Fibroblast of mammary gland (primary cell): ENCODE data around the gene ITGA4.

ENCODE experiments used
- DNase-seq: peaks from one replicate; pipeline ENCODE4 v3.0.0-alpha.2; 2010; ENCODE audit warnings: low read depth
- H3K4me3 ChIP-seq: 2 replicates; pipeline ENCODE4 v1.5.1; 2011; ENCODE audit warnings: low read depth, mild to moderate bottlenecking, low read length, moderate library complexity; ENCODE audit not compliant: control insufficient read depth
- TF ChIP-seq, protein P1 (sequence below): conservative IDR thresholded peaks from 2 replicates; pipeline ENCODE4 v1.5.1; 2011; ENCODE audit warnings: low read depth, low read length, inconsistent platforms; ENCODE audit not compliant: control insufficient read depth, insufficient read depth

Gene ITGA4

DNA sequence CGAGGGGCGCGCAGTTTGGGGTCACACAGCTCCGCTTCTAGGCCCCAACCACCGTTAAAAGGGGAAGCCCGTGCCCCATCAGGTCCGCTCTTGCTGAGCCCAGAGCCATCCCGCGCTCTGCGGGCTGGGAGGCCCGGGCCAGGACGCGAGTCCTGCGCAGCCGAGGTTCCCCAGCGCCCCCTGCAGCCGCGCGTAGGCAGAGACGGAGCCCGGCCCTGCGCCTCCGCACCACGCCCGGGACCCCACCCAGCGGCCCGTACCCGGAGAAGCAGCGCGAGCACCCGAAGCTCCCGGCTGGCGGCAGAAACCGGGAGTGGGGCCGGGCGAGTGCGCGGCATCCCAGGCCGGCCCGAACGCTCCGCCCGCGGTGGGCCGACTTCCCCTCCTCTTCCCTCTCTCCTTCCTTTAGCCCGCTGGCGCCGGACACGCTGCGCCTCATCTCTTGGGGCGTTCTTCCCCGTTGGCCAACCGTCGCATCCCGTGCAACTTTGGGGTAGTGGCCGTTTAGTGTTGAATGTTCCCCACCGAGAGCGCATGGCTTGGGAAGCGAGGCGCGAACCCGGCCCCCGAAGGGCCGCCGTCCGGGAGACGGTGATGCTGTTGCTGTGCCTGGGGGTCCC lies at the start of gene ITGA4:
TSS of gene ITGA4 (plus strand) at position 266 of the 620 bp plus-strand sequence. CDS start at position 535, 269 bp downstream.
- TF ChIP-seq, protein P1, sequence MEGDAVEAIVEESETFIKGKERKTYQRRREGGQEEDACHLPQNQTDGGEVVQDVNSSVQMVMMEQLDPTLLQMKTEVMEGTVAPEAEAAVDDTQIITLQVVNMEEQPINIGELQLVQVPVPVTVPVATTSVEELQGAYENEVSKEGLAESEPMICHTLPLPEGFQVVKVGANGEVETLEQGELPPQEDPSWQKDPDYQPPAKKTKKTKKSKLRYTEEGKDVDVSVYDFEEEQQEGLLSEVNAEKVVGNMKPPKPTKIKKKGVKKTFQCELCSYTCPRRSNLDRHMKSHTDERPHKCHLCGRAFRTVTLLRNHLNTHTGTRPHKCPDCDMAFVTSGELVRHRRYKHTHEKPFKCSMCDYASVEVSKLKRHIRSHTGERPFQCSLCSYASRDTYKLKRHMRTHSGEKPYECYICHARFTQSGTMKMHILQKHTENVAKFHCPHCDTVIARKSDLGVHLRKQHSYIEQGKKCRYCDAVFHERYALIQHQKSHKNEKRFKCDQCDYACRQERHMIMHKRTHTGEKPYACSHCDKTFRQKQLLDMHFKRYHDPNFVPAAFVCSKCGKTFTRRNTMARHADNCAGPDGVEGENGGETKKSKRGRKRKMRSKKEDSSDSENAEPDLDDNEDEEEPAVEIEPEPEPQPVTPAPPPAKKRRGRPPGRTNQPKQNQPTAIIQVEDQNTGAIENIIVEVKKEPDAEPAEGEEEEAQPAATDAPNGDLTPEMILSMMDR: peak; percentile 50
- peak; percentile 70 for DNase-seq
- H3K4me3 ChIP-seq: peak within 1 kb of the TSS; percentile 77

DNA sequence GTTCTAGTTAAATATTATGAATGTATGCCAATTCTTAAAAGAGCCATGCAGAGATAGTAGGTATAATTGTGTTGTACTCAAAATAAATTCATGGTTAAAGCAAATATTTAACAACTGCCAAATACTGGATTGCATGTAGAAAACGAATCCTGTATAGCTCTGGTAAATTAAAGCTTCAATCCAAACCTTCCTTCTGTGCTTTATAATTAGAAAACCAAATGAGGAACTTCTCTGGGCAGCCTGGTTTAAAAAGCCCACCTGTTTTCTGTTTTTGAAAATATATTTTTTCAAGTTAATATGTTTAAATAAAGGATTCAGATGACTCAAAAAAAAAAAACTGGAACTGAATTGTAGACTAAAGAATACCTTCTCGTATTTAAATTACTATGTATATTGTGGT lies 48.3 kb upstream of the ITGA4 start:
- TF ChIP-seq, protein P1: no peak
- H3K4me3 ChIP-seq: no peak overlapping the region

DNA sequence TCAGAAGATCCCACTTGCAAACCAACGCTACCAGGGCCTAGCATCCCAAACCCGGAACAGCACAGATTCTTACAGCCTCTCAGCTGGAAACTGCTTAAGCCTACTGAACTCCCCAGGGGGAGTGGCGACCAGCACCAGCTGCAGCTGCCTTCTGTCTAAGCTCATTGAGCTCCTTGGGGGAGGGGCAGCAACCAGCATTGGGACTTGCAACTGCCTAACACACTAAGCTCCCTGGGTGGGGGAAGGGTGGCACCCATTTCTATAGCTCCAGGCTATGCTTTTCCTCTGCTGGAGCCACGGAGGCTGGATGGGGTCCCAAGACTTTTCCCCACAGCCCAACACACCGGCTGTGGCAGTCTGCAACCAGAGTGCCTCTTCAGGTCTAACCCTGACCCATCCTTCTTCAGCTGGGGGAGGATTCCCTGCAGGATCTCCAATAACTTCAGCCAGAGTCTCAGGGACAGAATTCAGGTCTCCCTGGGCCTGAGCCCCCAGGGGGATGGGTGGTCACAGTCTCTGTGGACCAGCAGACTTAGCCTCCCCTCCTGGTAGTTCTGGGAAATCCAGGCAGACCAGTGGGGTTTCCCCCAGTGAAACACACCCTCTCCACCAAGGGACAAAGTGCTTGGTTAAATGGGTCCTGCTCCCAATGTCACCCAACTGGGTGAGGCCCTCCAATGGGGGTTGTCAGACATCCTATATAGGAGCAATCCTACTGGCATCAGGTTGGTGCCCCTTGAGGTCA lies 45.9 kb upstream of the ITGA4 start:
- TF ChIP-seq, protein P1: no peak
- DNase-seq: no peak
- H3K4me3 ChIP-seq: no peak overlapping the region

More for the DNA sequence above, 48.3 kb upstream of the ITGA4 start:
- DNase-seq: no peak

DNA sequence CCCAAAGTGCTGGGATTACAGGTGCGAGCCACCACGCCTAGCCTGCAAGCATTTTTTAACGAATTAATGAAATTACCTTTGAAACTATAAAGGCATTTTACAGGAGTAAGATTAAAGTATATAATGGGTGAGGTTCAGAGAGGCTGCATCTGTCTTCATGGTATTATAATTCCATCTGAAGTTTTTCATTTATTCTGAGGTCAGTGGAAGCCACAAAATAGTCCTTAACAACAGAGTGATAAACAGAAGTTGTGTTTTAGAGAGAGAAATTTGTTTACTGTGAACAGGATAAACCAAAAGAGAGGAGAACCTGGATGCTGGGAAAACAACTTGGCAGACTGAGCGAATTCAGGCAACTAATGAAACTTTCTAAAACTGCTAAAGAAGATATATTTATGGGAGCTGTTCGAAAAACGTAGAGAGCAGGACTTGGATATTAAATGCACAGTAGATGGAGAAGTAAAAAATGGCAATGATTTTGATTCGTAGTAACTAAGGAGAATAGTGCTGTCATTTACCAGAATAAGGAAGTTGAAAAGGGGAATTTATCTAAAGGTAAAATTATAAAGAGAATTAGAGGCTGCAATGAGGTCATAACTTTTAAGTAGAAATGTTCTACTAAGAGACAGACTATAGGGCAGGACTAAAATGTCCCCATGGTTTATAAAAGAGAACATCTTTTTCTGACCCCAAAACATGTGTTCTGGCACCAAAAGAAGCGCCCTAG lies 37.9 kb upstream of the ITGA4 start:
- no peak for DNase-seq
- no peak overlapping the region for H3K4me3 ChIP-seq
- TF ChIP-seq, protein P1: no peak

DNA sequence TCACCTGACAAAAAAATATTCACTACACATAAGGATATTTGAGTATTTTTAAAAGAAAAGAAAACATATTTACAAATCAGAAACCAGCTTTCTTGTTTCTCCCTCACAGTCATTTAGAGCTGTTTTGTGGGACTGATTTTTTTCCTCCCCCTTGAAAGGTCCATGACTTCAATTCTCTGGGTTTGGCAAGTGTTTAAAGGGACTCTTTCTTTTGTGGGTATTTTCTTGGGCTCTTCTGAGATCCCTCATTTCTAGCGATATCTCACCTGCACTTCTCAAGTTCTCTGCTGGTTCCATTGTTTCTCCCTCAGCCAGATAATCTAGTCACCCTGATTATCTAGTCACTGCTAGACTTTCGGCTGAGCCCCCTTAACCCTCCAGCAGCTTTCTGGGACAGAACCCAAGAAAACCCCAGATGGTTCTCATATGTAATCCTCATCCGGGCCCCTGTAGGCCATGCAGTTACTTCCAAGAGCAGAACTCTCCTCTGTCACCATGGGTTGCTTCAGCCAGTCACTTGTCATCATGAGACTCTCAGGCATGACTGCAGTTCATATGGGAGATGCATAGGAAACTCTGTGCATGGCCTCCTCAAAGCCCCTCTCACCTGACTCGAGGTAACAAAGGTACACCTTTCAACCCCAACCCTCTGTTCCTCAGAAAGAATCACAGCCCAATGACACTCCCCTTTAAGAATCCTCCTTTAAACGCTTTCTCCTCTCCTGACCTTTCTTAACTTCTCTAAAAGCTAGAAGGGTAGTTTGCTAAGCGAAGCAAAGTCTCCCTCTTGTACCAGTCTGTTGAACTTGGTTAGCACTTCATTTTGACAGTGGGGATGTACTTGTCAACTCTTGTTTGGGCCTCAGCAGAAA lies 36.7 kb upstream of the ITGA4 start:
- TF ChIP-seq, protein P1: no peak
- H3K4me3 ChIP-seq: no peak overlapping the region
- DNase-seq: no peak

DNA sequence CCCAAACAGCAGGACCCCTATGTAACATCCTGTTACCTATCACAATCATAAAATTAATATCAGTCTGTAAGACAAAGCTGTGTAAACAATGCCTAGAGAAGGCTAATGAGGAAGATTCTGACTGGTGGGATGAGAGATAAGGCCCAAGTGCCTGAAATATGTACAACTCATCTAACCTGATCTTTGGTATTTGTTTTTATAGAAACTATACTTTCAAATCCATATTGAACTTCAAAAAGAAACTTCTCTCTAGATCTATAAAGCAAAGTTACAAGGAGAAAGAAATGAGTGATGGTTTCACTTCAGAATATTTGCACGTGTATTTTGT lies 36.1 kb upstream of the ITGA4 start:
- H3K4me3 ChIP-seq: no peak overlapping the region
- TF ChIP-seq, protein P1: no peak
- no peak for DNase-seq
